ENCODE results near the gene TMEM132C.
"Not testable (repeated sequence)": the region's sequence is repeated elsewhere in the genome, so short reads cannot be mapped to it uniquely, and the experiment has no call there.

Gene TMEM132C

DNA sequence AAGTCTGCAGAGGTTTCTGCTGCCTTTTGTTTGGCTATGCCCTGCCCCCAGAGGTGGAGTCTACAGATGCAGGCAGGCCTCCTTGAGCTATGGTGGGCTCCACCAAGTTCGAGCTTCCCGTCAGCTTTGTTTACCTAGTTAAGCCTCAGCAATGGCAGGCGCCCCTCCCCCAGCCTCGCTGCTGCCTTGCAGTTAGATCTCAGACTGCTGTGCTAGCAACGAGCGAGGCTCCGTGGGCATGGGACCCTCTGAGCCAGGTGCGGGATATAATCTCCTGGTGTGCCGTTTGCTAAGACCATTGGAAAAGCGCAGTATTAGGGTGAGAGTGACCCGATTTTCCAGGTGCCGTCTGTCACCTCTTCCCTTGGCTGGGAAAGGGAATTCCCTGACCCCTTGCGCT is 230.4 kb downstream of the TMEM132C start:
- DNase-seq, result not testable (repeated sequence)

- DNase-seq, result no peak
Measured at GRCh38 chr12:128507470-128507869, 240.5 kb downstream of the TMEM132C start.

GRCh38 chr12:128509170-128509569 is 242.2 kb downstream of the TMEM132C start:
- no peak for DNase-seq

DNA sequence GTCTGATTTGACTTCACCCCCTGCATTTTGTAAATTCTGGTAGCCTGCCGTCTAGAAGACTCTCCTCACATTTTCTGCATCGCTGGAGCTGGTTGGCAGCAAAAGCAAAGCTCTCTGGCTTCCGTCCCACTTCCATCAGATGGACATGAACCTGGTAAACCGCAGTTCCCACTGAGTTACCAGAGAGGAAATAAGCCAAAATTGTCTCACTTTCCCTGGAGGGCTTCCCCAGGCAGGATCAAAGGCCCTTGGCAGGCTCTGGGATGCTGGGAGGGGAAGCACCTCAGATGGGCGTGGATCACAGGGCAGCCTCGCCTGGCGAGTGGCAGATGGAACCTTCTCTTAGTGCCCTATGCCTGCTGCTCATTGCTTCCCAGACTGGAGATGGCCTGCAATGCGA is 243.5 kb downstream of the TMEM132C start:
- DNase-seq, result no peak

DNA sequence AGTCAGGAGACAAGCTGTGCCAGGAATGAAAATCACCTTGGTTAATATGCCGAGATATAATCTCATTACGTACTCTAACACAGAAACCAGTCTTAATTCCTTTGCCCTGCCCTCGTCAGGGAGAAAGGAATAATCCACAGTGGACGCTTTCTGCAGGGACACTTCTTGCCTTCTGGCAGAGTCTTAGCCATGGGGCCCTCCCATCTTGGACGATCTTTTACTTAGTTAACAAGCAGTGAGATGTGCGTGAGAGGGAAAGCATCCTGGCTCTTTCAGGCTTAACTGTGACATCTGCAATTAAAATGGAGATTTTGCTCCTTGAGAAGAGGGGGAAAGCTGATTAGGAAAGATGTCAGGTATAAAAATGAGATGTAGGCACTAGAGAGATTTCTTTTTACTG is 246.4 kb downstream of the TMEM132C start:
- DNase-seq, result no peak

GRCh38 chr12:128513831-128514230 is 246.9 kb downstream of the TMEM132C start:
- DNase-seq, result no peak

DNA sequence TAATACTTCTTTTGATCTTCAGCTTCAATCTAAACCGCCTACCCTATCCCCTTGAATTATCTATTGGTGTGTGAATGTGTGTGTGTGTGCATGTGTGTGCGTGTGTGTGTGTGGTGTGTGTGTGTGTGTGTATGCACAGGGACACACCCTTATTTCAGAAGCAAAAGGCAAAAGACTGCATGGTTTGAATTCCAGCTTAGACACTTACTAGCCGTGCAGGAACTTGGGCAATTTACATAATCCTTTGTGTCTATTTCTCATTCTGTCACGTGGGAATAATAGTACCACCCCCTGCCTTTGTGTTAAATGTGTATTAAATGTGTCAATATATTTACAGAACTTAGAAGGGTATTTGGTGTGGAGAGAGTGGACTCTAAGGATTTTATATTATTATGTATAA is 251.7 kb downstream of the TMEM132C start:
- DNase-seq, result no peak

DNA sequence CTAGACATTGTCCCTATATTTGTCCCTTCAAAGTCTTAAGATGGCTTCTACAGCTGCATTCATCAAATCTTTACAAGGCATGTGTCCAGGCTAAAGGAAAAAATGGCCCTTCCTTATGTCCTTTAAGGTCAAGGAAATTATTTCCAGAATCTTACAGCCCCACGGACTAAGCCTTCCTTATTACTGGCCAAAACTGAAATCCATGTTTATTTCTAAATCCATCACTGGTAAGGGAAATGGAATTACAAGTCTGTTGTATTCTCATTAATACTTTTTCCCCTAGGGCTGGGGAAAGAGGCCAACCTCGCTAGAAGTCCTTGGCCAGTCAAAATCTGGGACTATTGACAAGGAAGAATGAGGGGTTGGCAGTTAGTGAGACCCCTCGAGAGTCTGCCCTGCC is 252.5 kb downstream of the TMEM132C start:
- no peak for DNase-seq

- no peak for DNase-seq
Measured at GRCh38 chr12:128521981-128522380, 255.0 kb downstream of the TMEM132C start.

DNA sequence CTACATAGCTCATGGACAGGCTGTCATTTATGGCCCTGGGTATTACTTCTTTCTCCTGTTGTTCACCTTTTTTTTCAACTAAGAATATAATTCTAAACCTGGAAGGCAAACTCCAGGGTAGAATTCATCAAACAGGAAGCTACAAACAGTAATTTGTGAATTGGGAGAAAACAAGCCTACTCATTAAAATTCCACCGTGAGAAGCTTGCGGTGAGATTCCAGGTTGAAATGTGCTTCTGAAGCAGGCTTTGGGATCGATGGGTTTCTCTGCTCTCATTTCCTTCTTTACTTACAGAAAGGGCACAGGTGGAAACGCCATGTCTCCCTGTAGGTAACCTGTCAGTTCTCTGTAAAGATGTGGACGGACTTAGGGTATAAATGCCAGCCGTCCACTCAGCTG is 257.5 kb downstream of the TMEM132C start:
- DNase-seq, result no peak

DNA sequence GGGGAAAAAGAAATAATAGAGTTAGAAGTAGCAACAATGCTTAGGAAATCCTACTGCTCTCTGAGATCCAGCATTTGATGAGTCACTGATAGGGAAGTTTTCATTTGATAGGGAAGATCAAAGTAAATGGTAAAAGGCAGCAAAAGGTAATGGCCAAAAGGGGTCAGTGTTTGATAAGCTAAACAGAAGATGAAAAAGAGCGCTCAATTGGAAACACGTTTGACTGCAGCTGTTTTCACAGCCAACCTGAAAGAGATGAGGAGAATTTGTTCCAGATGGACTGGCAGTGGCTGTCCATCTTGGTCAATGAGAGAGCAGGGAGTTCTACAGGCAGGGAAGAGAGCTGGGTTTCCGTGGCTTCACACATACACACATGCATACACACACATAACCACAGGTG is 264.2 kb downstream of the TMEM132C start:
- peak in 1 of 5 experiments; percentile 51 for DNase-seq

DNA sequence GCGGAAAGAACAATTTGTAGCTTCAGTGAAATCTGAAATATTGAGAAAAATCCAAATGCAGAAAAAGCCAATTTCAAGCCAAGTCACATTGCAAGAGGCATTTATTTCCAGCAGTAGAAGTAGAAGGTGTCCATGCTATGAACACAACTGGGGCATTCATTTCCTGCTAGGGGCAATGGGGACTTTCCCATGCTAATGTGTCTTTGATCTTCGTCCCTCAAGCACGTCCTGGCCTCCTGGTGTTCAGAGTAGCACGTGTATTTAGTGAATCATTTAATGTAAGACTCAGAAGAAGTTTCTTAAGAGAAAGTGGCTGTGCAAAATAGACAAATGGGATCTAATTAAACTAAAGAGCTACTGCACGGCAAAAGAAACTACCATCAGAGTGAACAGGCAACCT is 267.9 kb downstream of the TMEM132C start:
- peak in 2 of 5 experiments; percentile 43 to 85 for DNase-seq

DNA sequence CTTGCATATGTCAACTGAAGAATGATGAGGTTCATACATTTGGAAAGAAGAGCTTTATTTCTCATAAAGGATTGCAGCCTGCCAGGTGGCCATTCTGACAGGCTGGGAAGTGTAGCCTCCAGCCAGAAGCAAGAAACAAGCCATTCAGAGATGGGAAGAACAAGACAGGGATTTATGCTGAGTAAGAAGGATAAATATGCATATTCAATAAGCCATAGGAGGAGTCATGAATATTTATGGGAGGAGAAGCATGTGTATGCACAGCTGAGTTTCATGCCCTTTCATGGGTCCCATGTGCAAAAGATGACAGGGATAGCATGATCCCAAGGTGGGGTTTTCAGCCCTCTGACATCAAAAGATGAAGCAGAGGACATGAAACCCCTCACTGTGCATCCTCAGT is 269.8 kb downstream of the TMEM132C start:
- DNase-seq, result no peak

DNA sequence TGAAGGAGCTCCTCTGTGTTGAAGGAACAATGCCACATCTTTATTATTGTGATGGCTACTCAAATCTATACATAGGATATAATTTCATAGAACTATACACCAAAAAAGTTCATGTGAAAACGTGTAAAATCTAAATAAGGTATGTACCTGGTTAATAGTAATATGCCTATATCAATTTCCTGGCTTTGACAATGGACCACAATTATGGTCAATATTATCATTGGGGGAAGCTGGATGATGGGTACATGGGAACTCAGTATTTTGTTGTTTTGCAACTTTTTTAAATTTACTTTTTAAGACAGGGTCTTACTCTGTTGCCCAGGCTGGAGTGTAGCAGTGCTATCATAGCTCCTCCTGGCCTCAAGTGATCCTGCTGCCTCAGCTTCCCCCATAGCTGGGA is 270.7 kb downstream of the TMEM132C start:
- DNase-seq, result no peak

DNA sequence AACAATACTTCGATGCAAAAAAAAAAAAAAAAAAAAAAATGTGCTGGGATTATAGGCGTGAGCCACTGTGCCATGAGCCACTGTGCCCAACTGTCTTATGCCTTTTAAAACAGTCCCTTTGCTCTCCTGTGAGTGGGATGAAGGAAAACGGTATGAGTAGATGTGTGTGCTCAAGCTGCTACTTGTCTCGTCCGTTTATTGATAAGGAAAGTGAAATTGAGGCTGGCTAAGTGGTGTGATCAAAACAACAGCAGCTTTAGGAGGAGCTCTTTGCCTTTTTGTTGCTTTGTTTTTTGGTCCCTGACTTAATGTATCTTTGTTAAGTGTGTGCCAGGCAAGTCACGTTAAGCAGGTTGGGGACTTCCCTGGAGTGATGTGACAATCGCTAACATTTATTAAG is 275.9 kb downstream of the TMEM132C start:
- DNase-seq, result peak in 1 of 5 experiments; percentile 87

GRCh38 chr12:128543460-128543859 is 276.5 kb downstream of the TMEM132C start:
- DNase-seq, result no peak

GRCh38 chr12:128543971-128544370 is 277.0 kb downstream of the TMEM132C start:
- no peak for DNase-seq

DNA sequence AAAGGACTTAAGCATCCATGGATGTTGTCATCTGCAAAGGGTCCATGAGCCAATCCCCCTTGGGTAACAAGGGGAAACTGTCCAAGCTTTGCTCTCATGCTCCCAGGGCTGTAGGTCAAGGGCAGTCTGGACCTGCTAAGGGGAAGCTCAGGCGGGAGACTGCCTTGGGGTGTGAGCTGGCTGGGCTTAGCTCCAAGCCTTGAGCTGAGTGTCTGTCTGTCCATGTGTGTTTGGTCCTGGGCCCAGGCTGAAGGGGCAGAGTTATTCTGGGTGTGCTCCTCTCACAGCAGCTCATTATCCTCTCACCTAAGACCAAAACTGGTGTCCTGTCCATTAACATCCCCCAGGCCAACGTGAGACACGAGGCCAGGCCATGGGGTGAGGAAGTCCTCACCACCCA is 282.0 kb downstream of the TMEM132C start:
- no peak for DNase-seq

- DNase-seq, result no peak
Measured at GRCh38 chr12:128549601-128550218, 282.7 kb downstream of the TMEM132C start.

DNA sequence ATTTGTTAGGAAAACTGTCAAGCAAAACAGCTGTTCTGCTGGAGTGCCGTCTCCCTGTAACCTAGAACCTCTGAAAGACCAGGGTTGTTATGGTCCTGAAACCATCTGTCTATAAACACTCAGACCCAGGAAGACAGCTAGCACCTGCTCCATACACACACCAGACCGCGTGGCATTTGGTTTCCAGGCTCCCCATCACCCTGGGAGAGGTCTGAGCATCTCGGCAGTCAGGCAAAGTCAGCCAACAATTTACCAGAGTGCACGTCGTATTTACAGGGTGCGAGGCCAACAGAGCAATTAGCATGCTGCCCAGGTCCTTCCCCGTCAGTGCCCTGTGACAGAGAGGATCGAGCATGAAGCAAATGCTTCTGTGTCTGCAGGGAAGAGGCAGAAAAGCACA is 284.3 kb downstream of the TMEM132C start:
- DNase-seq, result no peak

DNA sequence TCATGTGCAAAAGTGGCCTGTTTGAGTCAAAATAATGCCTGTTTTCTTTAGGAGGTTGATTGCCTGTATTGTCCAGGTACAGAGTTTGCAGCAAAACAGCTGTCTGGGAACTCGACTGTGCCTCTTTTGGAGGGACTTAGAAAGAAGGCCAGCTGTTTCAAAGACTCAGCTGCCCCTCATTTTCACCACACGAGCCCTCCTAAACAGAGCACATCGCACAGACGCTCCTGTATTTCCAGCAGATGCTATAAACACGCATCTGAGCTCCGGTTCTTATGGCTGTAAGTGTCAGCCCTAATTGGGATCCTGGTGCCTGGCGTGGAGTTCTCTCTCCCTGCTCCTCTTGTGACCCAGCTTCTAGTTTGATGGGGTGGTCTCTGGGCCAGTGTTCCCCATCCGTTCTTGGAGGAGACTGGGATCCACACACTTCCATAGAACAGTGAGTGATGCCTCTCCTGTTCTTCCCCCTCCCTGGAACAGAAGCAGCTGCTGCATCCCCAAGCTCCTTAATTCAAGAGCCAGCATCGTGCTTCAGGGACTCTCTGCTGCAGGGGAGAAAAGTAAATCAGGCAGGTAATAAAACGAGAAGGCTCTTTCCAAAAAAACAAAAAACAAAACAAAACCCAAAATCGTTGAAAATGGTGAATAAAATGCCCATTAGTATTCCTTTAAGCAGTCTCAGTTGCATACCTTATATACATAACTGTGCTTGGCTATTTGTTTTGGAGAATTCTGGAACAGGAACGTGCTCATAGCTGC is 287.8 kb downstream of the TMEM132C start:
- DNase-seq, result no peak

DNA sequence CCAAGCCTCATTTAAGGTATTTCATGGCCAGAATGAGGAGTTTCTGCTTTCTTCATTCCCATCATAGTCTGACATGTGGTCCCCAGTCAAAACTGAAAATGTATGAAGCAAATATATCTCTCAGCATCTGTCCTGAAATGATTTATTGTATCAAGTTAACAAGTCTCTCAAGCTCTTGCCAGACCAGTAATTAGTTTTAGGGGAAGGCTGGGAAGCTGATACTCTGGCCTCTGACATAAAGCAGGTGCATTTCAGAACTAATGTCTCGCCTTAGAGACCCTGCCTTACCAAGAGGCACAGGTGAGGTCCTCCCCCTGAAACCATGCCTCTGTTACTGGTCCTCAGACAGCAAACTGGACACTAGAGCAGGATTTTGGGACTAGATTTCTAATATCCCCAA is 290.3 kb downstream of the TMEM132C start:
- DNase-seq, result no peak

DNA sequence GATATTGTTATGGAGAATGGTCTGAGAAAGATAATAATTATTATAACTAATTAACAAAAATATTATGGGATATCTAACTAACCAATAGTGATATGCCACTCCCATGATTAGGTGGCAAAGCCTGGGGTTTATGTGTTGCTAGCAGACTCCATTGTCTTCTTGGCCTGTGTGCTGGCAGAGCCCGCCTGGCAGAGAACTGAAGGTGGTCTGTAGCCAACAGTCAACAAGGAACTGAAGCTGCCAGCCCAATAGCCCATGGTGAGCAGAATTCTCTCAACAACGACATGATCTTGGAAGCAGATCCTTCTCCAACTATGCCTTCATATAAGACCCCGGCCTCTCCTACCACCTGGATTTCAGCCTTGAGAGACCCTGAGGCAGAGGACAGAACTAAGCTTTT is 298.0 kb downstream of the TMEM132C start:
- no peak for DNase-seq

DNA sequence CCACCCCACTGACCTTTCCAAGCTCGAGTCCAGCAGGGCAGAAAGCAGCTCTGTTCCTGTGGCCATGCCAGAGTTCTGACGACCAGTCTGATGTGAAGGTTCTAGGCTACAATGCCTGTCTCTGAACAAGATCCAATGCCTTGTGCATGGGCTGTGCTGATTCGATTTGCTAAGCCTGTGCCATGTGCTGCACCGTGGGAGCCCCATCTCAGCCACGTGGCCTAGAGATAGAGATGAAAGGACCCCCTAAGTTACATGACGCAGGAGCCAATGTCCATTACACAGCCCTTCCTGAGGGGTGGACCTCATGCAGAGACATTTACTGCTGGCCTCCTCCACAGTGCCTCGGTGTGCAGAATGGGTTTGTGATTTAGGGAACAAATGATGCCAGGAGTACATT is 300.8 kb downstream of the TMEM132C start:
- DNase-seq, result no peak

All from T-helper 2 cell (primary cell).